ENCODE results near the gene ALS2. TPM values are rescaled to one million over a fixed set of nuclear protein-coding genes. Genes with fewer than 3 reads are reported as not detected.

The ALS2 gene
- total and polyA plus RNA-seq, 2 donors (not counting 1 experiment from before 2014, with no cell fraction given): 1.4 to 16.7 TPM

- H4K20me1 ChIP-seq (ENCODE audit: control insufficient read depth, insufficient read depth, low read length, poor library complexity, severe bottlenecking): no peaks in the 10 kb centered on the region
- intact Hi-C loops (cut with micrococcal nuclease): no loop called here
- WGBS (ENCODE audit: insufficient coverage): 100% methylated on average over 1 of the region's 5 CpGs
Measured at GRCh38 chr2:201751566-201751965, 29.2 kb downstream of the ALS2 start.

GRCh38 chr2:201746551-201746950 is 34.2 kb downstream of the ALS2 start:
- Mint-ChIP-seq H3K27ac (no peak overlapping the region), H3K27me3 (no peaks in the 10 kb centered on the region), H3K9me3 (ENCODE audit: insufficient read depth) (no peaks in the 10 kb centered on the region), H3K4me1 (no peaks in the 10 kb centered on the region), H3K4me3 (no peak overlapping the region)
- intact Hi-C loops (cut with micrococcal nuclease): no loop called here
- no peak overlapping the region for H3K4me3 ChIP-seq (ENCODE audit: control extremely low read depth in 1 of 5, extremely low read depth in 1 of 5, insufficient read depth in 1 of 5, low read depth in 2 of 5, low read length in 4 of 5)
- DNase-seq: no peak
- peaks cover 5 to 16% of the 10 kb centered on the region in 2 experiments for H3K36me3 ChIP-seq (replicated peaks in 1 of 2; ENCODE audit: control extremely low read depth in 1 of 2, control insufficient read depth in 1 of 2, extremely low read depth in 1 of 2, insufficient read depth in 2 of 2, low read length in 1 of 2)
- H3K4me1 ChIP-seq (ENCODE audit: control insufficient read depth in 2 of 2, insufficient read depth in 2 of 2, low read length in 2 of 2): no peaks in the 10 kb centered on the region
- no peak overlapping the region for H3K4me2 ChIP-seq (replicated peaks; ENCODE audit: low read depth, low read length, poor library complexity, severe bottlenecking)
- no peak overlapping the region for H3K9ac ChIP-seq (ENCODE audit: low read length)
- 100% methylated on average over 5 of the region's 6 CpGs for WGBS (ENCODE audit: insufficient coverage)
- H3K27me3 ChIP-seq (replicated peaks in 1 of 4; ENCODE audit: control extremely low read depth in 1 of 4, control insufficient read depth in 3 of 4, insufficient read depth in 4 of 4, low read length in 3 of 4): no peaks in the 10 kb centered on the region
- TF ChIP-seq EZH2 (IDR thresholded peaks at IDR 0.05; ENCODE audit: borderline replicate concordance, insufficient read depth, low read depth, low read length, poor library complexity, severe bottlenecking) (no peak), CTCF (IDR thresholded peaks at IDR 0.05) (no peak)
- no peaks in the 10 kb centered on the region for H3K79me2 ChIP-seq (ENCODE audit: control insufficient read depth, insufficient read depth, low read length)
- ATAC-seq (ENCODE audit: low read depth): no peak
- H2AFZ ChIP-seq (ENCODE audit: insufficient read depth, low read depth, low read length, poor library complexity, severe bottlenecking): no peak overlapping the region
- H3K27ac ChIP-seq (ENCODE audit: low read length in 2 of 2): no peak overlapping the region
- H3K9me3 ChIP-seq (ENCODE audit: control extremely low read depth in 1 of 3, control insufficient read depth in 2 of 3, insufficient read depth in 1 of 3, low read length in 2 of 3): no peaks in the 10 kb centered on the region
- ChIA-PET POLR2A (no interaction called here), CTCF (no interaction called here)
- no peaks in the 10 kb centered on the region for H4K20me1 ChIP-seq (ENCODE audit: control insufficient read depth, insufficient read depth, low read length, poor library complexity, severe bottlenecking)

More at GRCh38 chr2:201751566-201751965, 29.2 kb downstream of the ALS2 start:
- Histone ChIP-seq H3K36me3 (replicated peaks in 1 of 2; ENCODE audit: control extremely low read depth in 1 of 2, control insufficient read depth in 1 of 2, extremely low read depth in 1 of 2, insufficient read depth in 2 of 2, low read length in 1 of 2) (peaks cover 2 to 7% of the 10 kb centered on the region in 2 experiments), H3K4me2 (replicated peaks; ENCODE audit: low read depth, low read length, poor library complexity, severe bottlenecking) (no peak overlapping the region), H3K9me3 (ENCODE audit: control extremely low read depth in 1 of 3, control insufficient read depth in 2 of 3, insufficient read depth in 1 of 3, low read length in 2 of 3) (no peaks in the 10 kb centered on the region), H3K27ac (ENCODE audit: low read length in 2 of 2) (no peak overlapping the region), H3K27me3 (replicated peaks in 1 of 4; ENCODE audit: control extremely low read depth in 1 of 4, control insufficient read depth in 3 of 4, insufficient read depth in 4 of 4, low read length in 3 of 4) (no peaks in the 10 kb centered on the region), H3K9ac (ENCODE audit: low read length) (no peak overlapping the region), H3K79me2 (ENCODE audit: control insufficient read depth, insufficient read depth, low read length) (no peaks in the 10 kb centered on the region), H2AFZ (ENCODE audit: insufficient read depth, low read depth, low read length, poor library complexity, severe bottlenecking) (no peak overlapping the region), H3K4me3 (ENCODE audit: control extremely low read depth in 1 of 5, extremely low read depth in 1 of 5, insufficient read depth in 1 of 5, low read depth in 2 of 5, low read length in 4 of 5) (no peak overlapping the region), H3K4me1 (ENCODE audit: control insufficient read depth in 2 of 2, insufficient read depth in 2 of 2, low read length in 2 of 2) (no peaks in the 10 kb centered on the region)
- TF ChIP-seq CTCF (IDR thresholded peaks at IDR 0.05) (no peak), EZH2 (IDR thresholded peaks at IDR 0.05; ENCODE audit: borderline replicate concordance, insufficient read depth, low read depth, low read length, poor library complexity, severe bottlenecking) (no peak)
- ChIA-PET POLR2A (no interaction called here), CTCF (no interaction called here)
- DNase-seq (no peak), ATAC-seq (ENCODE audit: low read depth) (no peak)
- Mint-ChIP-seq H3K27ac (no peak overlapping the region), H3K4me3 (no peak overlapping the region), H3K9me3 (ENCODE audit: insufficient read depth) (no peaks in the 10 kb centered on the region), H3K27me3 (no peaks in the 10 kb centered on the region), H3K4me1 (no peaks in the 10 kb centered on the region)

Measured in B cell (primary cell).